Inflammatory macrophage treated with lipopolysaccharide for 4 hours (primary cell): ENCODE results near the gene SIGLEC1.

ENCODE experiments used
- DNase-seq: peaks from one replicate; pipeline ENCODE4 v3.0.0-alpha.2; 2020

SIGLEC1 gene

DNA sequence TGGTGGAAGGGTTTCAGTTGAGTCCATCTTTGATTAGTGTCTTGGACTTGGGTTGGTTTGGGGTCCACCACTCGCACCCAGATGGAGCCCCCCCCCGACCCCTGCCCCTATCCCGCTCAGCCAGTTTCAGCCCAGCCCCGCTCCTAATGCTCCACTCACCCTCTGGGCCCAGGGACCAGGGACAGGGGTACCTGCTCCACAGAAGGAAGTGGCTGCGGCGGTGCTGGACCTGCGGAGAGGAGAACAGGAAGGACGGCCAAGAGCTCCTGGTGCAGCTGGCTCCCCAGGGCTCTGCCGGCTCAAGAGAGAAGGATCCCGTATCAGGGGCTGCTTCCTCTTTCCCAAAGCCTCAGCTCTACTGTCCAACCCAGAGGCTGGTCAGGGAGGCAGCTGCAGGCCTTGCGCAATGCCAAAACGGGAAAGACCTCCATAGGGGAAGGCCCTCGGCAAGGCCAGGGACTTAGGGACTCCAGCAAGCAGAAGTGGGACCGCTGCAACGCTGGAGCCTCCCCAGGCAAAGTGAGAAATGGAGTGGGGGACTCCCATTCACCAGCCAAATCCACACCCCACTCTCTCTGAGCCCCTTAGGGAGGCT, at the start of gene SIGLEC1:
Gene SIGLEC1, minus strand, starts transcription at position 322 of the 595 bp plus-strand sequence. CDS start 5,472 bp downstream, outside the sequence.
- peak; percentile 99 for DNase-seq

DNA sequence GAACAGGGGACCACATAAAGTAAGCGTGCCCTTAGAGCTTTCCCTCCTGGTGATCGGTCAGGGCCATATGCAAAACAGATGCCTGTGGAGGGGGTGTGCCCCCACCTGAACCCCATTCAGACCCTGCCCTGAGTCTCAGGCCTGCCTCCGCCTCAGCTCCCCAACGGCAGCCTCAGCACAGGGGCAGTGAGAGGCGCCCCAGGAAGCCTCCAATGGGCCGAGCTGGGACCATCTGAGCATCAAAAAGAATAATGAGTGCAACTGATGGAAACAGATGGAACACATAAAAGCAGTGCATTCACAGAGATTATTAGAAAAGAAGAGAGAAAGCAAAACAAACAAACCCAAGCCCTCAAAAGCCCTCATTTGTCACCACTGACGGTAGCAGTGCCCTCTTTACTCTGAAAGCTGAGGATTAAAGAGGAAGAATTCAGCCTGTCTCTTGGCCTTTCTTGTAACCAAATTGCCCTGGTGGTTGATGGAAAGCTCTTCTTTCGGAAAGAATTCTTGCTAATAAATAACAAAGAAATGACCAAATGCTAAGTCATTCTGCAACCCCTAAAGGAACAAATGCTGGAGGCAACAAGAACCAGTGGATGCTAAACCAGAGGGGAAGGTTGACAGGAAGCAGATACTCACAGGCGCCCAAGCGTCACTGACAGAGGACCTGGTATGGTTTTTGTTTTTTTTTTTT, 48.4 kb upstream of the SIGLEC1 start:
- no peak for DNase-seq

DNA sequence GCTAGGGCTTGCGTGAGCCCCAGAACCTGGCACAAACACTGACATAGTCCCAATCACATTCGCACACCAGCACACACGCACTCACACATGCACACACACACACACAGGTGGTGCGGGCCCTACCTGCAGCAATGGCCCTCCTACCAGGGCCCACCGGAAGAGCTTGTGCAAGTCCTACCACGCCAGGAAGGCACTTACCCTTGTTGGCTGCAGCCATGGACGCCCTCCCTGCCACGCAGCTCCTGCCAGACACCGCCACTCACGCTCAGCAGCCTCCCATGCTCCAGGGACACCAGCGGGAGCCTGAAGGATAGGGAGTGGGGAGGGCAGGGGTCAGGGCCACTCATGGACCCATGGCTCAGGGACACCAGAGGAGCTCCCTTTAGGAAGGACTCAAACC, 47.5 kb upstream of the SIGLEC1 start:
- DNase-seq = no peak

DNA sequence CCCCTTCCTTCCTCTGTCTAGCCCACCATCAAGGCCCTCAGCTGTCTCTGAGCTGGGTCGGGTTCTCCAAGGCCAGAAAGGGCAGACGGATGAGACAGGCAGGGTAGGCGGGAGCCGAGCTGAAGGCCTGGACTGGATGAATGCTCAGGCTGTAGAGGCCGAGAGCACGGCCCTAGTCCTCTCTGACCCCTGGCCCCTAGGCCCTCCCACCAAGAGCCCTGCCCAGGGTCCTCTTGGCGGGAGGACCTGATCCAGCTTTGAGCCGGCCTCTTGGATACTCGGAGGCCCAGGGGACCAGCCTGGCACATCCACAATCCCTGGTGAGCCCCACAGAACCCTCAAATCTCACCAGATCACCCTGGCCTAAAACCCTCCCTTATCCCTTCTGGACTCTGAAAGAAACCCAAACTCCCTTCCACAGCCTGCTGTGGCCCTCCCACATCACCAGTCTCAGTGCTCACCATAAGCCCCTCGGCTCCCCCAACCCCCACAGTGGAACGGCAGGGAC, 47.0 kb upstream of the SIGLEC1 start:
- DNase-seq = no peak

DNA sequence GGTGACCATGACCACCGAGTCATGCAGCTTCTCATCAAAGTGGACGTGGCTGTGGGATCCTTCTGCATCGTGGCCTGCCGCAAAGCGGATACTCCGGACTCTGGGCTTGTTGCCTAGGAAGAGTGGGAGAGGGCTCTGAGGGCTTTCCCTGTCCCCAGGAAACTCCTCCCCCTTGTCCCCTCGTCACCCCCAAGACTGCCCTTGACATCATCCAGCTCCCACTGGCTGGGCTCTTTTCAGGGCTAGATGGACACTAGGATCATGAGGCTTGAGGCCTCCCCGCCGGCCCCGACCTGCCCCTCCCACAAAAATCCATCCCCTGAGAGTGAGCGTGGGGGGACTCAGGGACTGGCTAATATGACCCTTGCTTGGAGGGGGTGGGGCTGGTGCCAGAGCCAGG, 46.2 kb upstream of the SIGLEC1 start:
- DNase-seq = no peak

DNA sequence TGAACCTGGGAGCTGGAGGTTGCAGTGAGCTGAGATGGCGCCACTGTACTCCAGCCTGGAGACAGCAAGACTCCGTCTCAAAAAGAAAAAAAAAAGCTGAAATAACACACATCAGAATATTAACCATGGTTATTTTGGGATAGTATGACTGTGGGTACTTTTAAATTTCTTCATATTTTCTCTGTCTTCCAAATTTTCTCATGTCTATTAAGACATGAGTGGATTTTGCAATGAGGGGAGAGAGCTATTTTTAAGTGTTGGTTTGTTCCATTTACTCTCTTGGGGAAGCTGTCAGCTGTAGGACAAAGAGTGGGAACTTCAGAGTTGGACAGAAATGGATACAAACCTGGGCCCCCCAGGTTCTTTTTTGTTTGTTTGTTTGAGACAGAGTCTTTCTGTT, 44.9 kb upstream of the SIGLEC1 start:
- DNase-seq = peak; percentile 71

DNA sequence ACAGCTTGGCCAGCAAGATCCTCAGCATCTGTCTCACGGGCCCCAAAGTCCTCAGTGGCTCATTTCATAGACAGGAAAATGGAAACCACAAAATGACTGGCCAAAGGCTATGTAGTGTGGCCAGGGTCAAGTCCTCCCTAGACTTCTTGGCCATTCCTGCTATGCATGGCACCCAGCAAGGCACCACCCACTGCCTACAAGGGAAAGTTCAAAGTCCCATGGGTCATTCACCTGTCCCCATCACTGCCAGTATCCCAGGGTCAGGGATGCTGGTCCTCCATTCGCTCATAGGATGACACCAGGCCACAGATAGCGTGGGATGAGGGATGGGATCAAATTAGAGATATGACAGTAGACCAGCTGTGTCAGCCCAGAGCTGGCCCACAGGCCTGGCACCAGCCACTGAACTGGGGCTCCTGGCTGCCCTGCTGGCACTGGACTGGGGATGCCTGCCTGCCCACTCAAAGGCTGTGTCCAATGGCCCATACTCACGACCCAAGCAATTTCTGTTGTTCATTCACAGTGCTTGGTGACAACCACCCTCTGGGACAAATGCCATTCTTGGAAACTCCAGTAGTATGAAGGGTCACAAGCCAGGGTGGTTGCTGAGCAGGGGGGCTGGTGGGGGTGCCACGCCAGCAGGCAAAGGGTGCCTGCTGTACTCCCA, 43.5 kb upstream of the SIGLEC1 start:
- DNase-seq = no peak

DNA sequence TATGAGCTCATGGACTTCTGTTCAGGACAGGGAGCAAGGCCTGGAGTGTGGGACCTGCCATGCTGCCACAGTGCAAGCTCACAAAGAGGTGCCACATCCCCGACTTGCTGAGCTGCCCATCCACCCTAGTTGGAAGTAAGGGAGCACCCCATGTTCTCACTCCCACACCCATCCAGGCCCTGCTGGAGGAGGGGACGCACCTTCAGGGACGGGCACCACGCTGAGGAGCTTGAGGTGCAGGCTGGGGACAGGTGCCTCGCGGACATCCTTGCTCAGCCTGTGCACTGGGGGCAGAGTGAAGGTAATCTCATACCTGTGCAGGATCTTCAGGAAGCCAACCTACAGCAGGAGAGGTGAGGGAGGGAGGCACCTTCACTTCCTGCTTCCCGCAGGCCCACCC, 42.9 kb upstream of the SIGLEC1 start:
- no peak for DNase-seq

DNA sequence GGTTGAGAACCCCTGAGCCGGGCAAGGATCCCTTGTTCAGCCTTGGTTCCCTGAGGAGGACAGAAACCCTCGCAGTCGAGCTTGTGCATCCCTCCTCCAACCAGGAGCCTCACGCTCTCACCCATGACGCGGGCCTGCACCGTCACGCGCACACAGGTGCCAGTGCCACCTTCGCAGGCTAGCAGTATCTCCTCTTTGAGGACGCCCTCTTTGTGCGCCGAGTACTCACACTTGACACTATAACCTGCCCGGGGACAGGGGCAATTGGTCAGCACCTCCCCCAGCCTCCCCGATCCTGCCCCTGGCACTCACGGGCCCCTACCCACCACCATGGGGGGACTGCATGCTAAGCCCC, 41.9 kb upstream of the SIGLEC1 start:
- DNase-seq = no peak

DNA sequence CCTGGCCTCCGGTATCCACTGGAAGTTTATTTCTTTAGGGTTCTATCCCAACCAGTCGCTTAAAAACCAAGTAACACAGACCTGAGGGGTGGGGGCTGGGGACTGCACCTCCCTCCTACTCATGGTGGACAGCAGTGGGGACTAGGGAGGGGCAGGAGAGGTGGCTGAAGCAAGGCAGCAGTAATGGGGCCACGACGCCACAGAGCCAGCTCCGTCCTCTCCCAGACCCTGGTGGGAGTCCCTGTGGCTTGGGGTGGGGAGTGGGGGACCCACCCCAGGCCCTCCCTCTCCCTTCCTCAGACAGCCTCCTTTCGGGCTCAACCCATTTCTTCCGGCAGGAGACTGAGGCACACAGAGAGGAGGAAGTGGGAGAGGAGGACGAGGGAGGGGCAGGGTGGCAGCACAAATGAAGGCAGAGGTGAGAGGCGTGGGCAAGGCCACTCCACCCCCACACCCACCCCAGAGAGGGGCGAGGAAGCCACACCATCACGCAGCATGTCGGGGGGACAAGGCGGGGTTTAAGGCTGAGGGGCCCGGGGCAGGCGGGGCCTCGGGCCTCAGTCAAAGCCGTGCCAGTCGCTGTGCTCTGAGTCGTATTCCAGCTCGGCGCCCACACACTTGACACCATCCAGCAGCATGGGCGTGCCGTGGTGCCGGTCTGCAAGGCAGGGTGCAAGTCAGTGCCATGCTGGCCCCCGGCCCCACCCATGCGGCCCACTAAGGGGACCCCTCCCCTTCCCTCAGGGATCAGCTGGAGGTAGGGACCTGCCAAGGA, 41.3 kb upstream of the SIGLEC1 start:
- no peak for DNase-seq

DNA sequence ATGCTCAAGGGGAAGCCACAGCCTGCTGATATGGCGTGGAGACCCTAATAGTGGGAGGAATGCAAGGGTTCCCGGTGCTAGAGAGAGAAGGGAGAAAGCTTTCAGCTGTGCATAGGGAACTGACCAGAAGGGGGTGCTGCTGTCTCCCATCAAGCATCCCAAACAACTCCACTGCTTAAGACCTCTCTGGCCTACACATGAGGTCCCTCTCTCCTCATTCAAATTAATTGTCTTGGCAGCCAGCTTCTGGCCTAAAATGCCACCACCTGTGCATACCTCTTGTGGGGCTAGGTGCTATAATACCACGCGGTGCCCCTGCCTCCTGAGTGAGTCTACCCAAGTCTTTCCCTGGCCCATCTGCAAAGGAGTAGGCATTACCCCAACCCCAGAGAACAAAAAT, 40.7 kb upstream of the SIGLEC1 start:
- DNase-seq = peak; percentile 67

DNA sequence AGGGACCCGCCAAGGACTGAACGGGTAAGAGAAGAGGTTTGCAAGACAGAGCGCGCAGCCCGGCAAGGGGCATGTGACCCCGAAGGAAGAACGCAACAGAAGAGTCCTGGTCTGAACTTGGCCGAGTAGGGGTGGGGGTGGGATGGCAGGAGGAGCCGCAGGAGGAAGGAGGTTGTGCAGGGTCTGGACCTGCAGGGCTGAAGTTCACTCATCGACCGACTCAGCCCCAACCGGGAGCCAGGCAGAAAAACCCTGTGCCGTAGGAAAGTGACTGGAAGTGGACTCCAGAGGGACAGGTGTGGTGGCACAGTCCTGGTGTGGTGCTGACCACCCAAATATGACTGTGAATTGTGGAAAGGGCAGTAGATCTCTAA, 40.0 kb upstream of the SIGLEC1 start:
- no peak for DNase-seq

DNA sequence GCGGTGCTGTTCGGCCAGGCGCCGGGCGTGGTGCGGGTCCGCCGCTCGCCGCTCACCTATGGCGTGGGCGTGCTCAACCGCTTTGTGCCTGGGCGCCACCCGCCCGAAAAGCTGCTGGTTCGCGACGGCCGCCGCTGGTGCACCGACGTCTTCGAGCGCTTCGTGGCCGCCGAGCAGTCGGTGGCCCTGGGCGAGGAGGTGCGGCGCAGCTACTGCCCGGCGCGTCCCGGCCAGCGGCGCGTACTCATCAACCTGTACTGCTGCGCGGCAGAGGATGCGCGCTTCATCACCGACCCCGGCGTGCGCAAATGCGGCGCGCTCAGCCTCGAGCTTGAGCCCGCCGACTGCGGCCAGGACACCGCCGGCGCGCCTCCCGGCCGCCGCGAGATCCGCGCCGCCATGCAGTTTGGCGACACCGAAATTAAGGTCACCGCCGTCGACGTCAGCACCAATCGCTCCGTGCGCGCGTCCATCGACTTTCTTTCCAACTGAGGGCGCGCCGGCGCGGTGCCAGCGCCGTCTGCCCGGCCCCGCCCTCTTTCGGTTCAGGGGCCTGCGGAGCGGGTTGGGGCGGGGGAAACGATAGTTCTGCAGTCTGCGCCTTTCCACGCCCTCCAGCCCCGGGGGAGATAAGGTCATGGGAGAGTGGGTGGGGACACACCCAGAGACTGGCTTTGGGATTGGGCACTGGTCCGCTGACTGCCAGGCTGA, 39.4 kb upstream of the SIGLEC1 start:
- DNase-seq = peak; percentile 83

DNA sequence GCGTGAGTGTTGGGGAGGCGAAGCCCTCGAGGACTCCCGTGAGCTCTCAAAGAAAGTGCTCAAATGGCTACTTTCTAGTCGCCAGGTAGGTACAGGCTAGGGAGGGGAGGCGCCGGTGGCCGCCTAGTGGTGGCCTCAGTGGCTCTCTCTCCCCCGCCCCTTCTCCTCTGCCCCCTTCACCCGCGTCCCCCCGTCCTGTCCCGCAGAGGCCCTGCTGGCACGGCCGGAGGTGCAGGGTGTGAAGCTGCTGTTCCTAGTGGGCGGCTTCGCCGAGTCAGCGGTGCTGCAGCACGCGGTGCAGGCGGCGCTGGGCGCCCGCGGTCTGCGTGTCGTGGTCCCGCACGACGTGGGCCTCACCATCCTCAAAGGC, 38.9 kb upstream of the SIGLEC1 start:
- DNase-seq = no peak

DNA sequence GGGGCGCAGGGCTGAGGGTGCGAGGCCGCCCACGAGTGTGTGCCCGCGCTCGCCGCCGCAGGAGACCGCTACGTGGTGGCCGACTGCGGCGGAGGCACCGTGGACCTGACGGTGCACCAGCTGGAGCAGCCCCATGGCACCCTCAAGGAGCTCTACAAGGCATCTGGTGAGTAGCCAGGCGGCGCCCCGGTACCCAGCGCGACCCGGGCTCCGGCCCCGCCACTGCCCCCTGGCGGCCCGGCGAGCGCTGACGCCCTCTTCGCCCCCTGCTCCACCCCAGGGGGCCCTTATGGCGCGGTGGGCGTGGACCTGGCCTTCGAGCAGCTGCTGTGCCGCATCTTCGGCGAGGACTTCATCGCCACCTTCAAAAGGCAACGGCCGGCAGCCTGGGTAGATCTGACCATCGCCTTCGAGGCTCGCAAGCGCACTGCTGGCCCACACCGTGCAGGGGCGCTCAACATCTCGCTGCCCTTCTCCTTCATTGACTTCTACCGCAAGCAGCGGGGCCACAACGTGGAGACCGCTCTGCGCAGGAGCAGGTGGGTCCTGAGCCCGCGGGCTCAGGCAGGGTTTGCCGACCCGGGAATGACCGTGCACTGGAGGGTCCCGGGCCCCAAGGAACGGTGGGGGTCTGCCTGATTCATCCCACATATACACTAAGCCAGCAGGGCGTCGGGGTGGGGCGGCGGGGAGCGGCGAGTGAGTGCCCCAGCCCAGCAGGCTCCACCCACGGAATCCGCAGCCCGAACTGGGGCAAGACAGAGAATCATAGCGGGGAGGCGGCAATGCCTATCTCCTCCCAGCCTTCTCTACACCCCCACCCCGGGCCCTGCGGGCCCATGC, 37.5 kb upstream of the SIGLEC1 start:
- DNase-seq = peak; percentile 31

DNA sequence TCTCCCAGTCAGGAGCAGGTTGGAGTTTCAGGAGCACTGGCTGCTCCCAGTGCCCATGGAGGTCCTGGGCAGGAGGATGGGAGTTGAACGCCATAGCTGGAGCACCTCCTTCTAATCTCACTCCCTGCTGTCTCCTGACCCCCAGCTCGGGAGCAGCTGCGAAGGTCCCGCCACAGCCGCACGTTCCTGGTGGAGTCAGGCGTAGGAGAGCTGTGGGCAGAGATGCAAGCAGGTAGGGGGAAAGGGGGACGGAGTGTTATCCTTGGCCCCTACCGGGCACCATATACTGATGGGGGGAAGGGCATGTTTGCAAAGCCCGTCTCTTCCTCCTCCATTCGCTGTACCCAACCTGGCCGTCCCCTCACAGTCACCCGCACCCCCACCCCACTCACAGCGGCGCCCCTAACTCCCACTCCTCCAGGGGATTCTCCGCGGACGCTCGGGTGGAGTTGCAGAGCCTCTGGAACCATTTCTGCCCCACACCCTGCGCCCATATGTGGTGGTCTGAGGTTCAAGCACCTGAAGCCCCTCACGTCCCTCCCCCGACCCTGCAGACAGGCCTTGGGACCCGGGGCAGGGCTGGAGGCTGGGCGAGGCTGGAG, 36.8 kb upstream of the SIGLEC1 start:
- DNase-seq = no peak

DNA sequence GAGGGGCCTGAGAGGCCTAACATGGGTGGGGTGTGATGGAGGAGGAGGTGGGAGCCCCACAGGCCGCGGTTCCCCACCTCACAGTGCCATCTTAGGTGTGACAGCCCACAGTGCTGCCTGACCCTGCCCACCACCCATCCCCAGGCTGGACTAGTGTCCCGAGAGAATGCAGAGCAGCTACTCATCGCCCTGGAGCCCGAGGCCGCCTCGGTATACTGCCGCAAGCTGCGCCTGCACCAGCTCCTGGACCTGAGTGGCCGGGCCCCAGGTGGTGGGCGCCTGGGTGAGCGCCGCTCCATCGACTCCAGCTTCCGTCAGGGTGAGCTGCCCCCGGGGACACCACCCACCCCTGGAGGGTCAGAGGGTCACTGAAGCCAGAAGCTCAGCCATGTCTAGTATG, 35.7 kb upstream of the SIGLEC1 start:
- DNase-seq = no peak

DNA sequence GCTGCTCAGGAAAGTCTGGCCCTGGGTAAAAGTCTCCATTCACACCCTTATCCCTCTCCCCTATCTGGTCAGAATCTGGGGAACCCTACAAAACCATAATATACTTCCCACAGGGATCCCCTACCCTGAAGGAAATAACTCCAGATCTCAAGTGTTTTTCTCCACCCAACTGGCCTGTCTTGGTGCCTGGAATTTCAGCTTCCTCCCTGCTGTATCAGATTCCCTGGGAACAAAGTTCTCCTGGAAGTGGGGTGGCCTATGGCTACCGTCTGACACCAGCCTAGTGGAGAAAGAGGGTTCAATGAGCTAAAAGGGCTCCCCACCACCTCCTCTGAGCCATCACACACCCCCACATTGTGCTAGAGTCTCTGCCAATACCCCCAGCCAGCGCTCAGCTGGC, 35.1 kb upstream of the SIGLEC1 start:
- no peak for DNase-seq

DNA sequence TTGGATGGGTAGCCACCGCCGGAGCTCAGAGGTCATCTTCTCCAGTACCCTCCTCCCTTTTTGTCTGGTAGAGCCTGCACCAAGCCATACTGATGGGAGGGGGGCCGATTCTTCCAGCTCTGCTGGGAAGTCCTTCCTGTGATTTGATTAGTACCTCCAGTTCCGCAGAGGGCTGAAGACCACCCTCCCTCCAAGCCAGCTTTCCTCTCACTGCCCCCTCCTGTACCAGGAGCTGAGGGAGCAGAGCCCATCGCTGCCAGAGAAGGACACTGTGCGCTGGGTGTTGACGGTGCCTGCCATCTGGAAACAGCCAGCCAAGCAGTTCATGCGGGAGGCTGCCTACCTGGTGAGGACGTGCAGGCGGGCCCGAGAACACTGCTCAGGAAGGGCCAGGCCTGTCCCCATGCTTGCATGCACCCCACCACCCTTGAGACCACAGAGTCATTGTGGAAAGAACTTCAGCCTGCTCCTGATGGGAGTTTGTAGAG, 33.3 kb upstream of the SIGLEC1 start:
- DNase-seq = no peak

DNA sequence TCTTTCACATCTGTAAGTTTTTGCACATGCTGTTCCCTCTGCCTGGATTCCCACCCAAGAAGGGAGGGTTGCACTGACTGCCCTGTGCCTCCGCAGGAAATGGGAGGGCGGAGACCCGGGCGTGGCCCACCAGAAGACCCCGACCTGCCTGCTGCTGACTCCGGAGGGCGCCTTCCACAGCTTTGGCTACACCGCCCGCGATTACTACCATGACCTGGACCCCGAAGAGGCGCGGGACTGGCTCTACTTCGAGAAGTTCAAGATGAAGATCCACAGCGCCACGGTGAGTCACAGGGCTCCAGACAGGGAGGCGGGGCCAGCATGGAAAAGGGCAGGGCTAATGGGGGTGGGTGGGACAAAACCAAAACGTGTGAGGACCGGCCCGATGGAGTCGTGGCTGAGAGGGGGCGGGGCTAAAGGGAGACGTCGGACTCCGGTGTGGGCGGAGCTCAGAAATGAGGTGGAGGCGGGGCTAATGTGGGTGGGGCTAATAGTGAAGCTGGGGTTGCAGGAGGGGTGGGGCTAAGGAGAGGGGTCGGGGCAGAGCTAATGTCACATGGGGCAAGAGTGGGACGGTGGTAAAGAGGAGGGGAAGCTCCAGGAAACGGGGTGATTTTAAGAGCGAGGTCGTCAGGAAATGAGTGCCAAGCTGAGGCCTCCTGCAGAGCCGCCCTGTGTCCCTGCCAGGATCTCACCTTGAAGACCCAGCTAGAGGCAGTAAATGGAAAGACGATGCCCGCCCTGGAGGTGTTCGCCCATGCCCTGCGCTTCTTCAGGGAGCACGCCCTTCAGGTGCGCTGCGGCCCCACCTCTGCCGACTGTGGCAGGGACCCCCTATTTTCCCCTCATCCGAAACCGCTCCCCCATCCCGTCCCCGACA, 32.6 kb upstream of the SIGLEC1 start:
- DNase-seq = peak; percentile 87
